Gastrocnemius medialis (tissue), 4 donors: ENCODE measurements around the gene FRMD5.

Source experiments
- CTCF ChIP-seq, 5 experiments: fragments of 450-650 bp in 3 of 5; fragments of 200-600 bp in 2 of 5; sonication (generic) in 2 of 5; IDR thresholded peaks in 4 of 5; conservative IDR thresholded peaks in 1 of 5; 1 replicate in 4 of 5; 2 replicates in 1 of 5; pipeline ENCODE4 v1.5.1; 2016 to 2019; ENCODE audit warnings: antibody characterized with exemption in 5 of 5, mild to moderate bottlenecking in 3 of 5, moderate library complexity in 3 of 5
- POLR2A ChIP-seq, 2 donors: fragments of 450-650 bp; IDR thresholded peaks; one replicate each; pipeline ENCODE4 v1.6.1; 2017; ENCODE audit warnings: antibody characterized with exemption in 2 of 2, mild to moderate bottlenecking in 2 of 2, moderate library complexity in 2 of 2

- TF ChIP-seq CTCF (IDR thresholded peaks at IDR 0.05 in 4 of 5, conservative IDR thresholded peaks at IDR 0.05 in 1 of 5) (no peak), POLR2A (IDR thresholded peaks at IDR 0.05) (no peak)
These were observed 275.4 kb downstream of the FRMD5 start for GRCh38 chr15:43919540-43920253.
